Measurements from ENCODE around the gene ABTB2.

DNA sequence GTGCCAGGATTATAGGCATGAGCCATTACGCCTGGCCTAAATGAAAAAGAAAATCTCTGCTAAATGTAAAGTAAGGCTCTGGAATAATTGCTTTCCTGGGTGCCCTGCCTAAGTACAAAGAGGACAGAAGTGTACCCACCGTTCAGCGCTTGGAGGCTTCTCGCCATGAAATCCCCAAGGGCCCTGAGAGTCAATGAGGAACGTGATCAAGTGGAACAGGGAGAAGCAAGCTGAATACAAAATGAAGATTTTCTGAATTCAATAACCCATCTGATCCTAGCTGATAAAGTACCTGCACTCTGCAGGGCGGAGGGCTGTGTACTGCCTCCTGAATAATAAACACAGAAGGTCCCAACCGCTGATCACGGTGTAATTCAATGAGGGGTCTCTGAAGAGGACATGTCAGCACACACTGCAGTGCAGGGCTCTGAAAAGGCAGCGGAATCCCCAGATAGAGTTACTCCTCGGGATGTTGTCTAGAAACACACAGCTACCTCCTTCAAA, 97.7 kb downstream of the ABTB2 start:
- TF ChIP-seq, protein P1, sequence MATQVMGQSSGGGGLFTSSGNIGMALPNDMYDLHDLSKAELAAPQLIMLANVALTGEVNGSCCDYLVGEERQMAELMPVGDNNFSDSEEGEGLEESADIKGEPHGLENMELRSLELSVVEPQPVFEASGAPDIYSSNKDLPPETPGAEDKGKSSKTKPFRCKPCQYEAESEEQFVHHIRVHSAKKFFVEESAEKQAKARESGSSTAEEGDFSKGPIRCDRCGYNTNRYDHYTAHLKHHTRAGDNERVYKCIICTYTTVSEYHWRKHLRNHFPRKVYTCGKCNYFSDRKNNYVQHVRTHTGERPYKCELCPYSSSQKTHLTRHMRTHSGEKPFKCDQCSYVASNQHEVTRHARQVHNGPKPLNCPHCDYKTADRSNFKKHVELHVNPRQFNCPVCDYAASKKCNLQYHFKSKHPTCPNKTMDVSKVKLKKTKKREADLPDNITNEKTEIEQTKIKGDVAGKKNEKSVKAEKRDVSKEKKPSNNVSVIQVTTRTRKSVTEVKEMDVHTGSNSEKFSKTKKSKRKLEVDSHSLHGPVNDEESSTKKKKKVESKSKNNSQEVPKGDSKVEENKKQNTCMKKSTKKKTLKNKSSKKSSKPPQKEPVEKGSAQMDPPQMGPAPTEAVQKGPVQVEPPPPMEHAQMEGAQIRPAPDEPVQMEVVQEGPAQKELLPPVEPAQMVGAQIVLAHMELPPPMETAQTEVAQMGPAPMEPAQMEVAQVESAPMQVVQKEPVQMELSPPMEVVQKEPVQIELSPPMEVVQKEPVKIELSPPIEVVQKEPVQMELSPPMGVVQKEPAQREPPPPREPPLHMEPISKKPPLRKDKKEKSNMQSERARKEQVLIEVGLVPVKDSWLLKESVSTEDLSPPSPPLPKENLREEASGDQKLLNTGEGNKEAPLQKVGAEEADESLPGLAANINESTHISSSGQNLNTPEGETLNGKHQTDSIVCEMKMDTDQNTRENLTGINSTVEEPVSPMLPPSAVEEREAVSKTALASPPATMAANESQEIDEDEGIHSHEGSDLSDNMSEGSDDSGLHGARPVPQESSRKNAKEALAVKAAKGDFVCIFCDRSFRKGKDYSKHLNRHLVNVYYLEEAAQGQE (IDR thresholded peaks at IDR 0.05; ENCODE audit: insufficient read depth in 1 of 2, low read depth in 2 of 2, low read length in 2 of 2): no peak
- no peak for TF ChIP-seq POLR2AphosphoS5 (IDR thresholded peaks at IDR 0.05; ENCODE audit: low read depth, low read length)
- no peak for TF ChIP-seq SIN3A (IDR thresholded peaks at IDR 0.05; ENCODE audit: borderline replicate concordance, insufficient read depth, low read length)

All from PFSK-1 (cell line).